ENCODE data around the gene DDC.

GRCh38 chr7:50580057-50580456 lies 14.9 kb upstream of the DDC start:
- no peak for TF ChIP-seq POLR2A (IDR thresholded peaks at IDR 0.05)
- no peak for TF ChIP-seq CTCF (IDR thresholded peaks at IDR 0.05)
- no peak for TF ChIP-seq EP300 (IDR thresholded peaks at IDR 0.05)

Data from ovary (tissue), 3 donors.